Measurements from ENCODE around the gene RNF141. TPM values are rescaled to one million over a fixed set of nuclear protein-coding genes. Genes with fewer than 3 reads are reported as not detected.

RNF141 gene
- total and polyA plus RNA-seq, 7 donors, result 5.0 to 42.2 (median 16.6) TPM

- ATAC-seq (peak in 1 of 4 donors; percentile 26), DNase-seq (no peak)
- Histone ChIP-seq H3K27ac (no peak overlapping the region), H3K9me3 (no peaks in the 10 kb centered on the region), H3K36me3 (ENCODE audit: insufficient read depth in 1 of 2, low read depth in 1 of 2) (peaks cover 0 to 4% of the 10 kb centered on the region in 2 donors), H3K4me3 (no peak overlapping the region), H3K27me3 (ENCODE audit: insufficient read depth in 3 of 3, low read length in 2 of 3) (no peaks in the 10 kb centered on the region), H3K4me1 (no peaks in the 10 kb centered on the region)
- intact Hi-C loops (cut with DNase I), result no loop called here
- WGBS, 3 donors, result 91 to 95% (median 91%) methylated on average over 5 of the region's 5 CpGs
- no peak for TF ChIP-seq CTCF (IDR thresholded peaks at IDR 0.05)
These were observed 41.5 kb downstream of the RNF141 start for GRCh38 chr11:10499452-10499851.

- peaks cover 0 to 4% of the 10 kb centered on the region in 2 donors for H3K36me3 ChIP-seq (ENCODE audit: insufficient read depth in 1 of 2, low read depth in 1 of 2)
- TF ChIP-seq CTCF (IDR thresholded peaks at IDR 0.05), result no peak
- 86 to 94% (median 87%) methylated on average over 9 to 10 of the region's 10 CpGs for WGBS, 3 donors
- no peaks in the 10 kb centered on the region for H3K9me3 ChIP-seq
- no peak overlapping the region for H3K27ac ChIP-seq
- intact Hi-C loops (cut with DNase I), result no loop called here
- DNase-seq (no peak), ATAC-seq (peak in 1 of 4 donors; percentile 6)
- no peaks in the 10 kb centered on the region for H3K27me3 ChIP-seq (ENCODE audit: insufficient read depth in 3 of 3, low read length in 2 of 3)
- no peak overlapping the region for H3K4me3 ChIP-seq
- H3K4me1 ChIP-seq, result no peaks in the 10 kb centered on the region
These were observed 42.3 kb downstream of the RNF141 start for GRCh38 chr11:10498426-10499250.

- H3K27me3 ChIP-seq (ENCODE audit: insufficient read depth in 3 of 3, low read length in 2 of 3), result no peaks in the 10 kb centered on the region
- no peaks in the 10 kb centered on the region for H3K9me3 ChIP-seq
- ATAC-seq, result no peak
- no peak overlapping the region for H3K4me3 ChIP-seq
- H3K36me3 ChIP-seq (ENCODE audit: insufficient read depth in 1 of 2, low read depth in 1 of 2), result peaks cover 0 to 4% of the 10 kb centered on the region in 2 donors
- TF ChIP-seq CTCF (IDR thresholded peaks at IDR 0.05), result no peak
- 90 to 93% (median 92%) methylated on average over 7 of the region's 7 CpGs for WGBS, 3 donors
- no peak overlapping the region for H3K27ac ChIP-seq
- no peaks in the 10 kb centered on the region for H3K4me1 ChIP-seq
- no peak for DNase-seq
- intact Hi-C loops (cut with DNase I), result no loop called here
These were observed 43.0 kb downstream of the RNF141 start for GRCh38 chr11:10498022-10498400.

- Histone ChIP-seq H3K4me1 (no peaks in the 10 kb centered on the region), H3K27me3 (ENCODE audit: insufficient read depth in 3 of 3, low read length in 2 of 3) (no peaks in the 10 kb centered on the region), H3K27ac (no peak overlapping the region), H3K36me3 (ENCODE audit: insufficient read depth in 1 of 2, low read depth in 1 of 2) (peaks cover 0 to 4% of the 10 kb centered on the region in 2 donors), H3K9me3 (no peaks in the 10 kb centered on the region), H3K4me3 (no peak overlapping the region)
- WGBS, 3 donors, result 87 to 90% (median 90%) methylated on average over 18 of the region's 18 CpGs
- ATAC-seq (no peak), DNase-seq (no peak)
- intact Hi-C loops (cut with DNase I), result no loop called here
- TF ChIP-seq CTCF (IDR thresholded peaks at IDR 0.05), result no peak
These were observed 43.5 kb downstream of the RNF141 start for GRCh38 chr11:10497371-10498021.
